DMS53 treated with DMSO at 0.1 percent for 48 hours (cell line): ENCODE results near the gene PRRG3.
"Not testable (repeated sequence)": the region's sequence is repeated elsewhere in the genome, so short reads cannot be mapped to it uniquely, and the experiment has no call there.

Experiments used
- DNase-seq: peaks from one replicate; lab custom pipeline; 2025; ENCODE audit not compliant: unreplicated experiment; lab: John Stamatoyannopoulos, UW

Gene PRRG3

GRCh38 chrX:151694661-151695582 lies at the start of gene PRRG3:
Gene PRRG3 (plus strand): TSS chrX:151695458. CDS start chrX:151698815, 3,357 bp downstream.
- no peak for DNase-seq

GRCh38 chrX:151675121-151675746 lies 20.0 kb upstream of the PRRG3 start:
- no peak for DNase-seq

GRCh38 chrX:151676196-151676595 lies 19.1 kb upstream of the PRRG3 start:
- no peak for DNase-seq

- DNase-seq, result no peak
These were observed 15.4 kb upstream of the PRRG3 start for GRCh38 chrX:151679798-151680402.

- peak; percentile 3 for DNase-seq
These were observed 14.5 kb upstream of the PRRG3 start for GRCh38 chrX:151680805-151681204.

- no peak for DNase-seq
These were observed 7.6 kb upstream of the PRRG3 start for GRCh38 chrX:151687635-151688034.

GRCh38 chrX:151688695-151689094 lies 6.6 kb upstream of the PRRG3 start:
- DNase-seq, result no peak

- no peak for DNase-seq
These were observed 2.4 kb upstream of the PRRG3 start for GRCh38 chrX:151692825-151693224.

GRCh38 chrX:151694121-151694520 lies 1.1 kb upstream of the PRRG3 start:
- no peak for DNase-seq

GRCh38 chrX:151695583-151696340 lies 504 bp downstream of the PRRG3 start:
- no peak for DNase-seq

GRCh38 chrX:151697082-151697481 lies 1.8 kb downstream of the PRRG3 start:
- not testable (repeated sequence) for DNase-seq

GRCh38 chrX:151697522-151697921 lies 2.3 kb downstream of the PRRG3 start:
- no peak for DNase-seq

- DNase-seq, result no peak
These were observed 3.2 kb downstream of the PRRG3 start for GRCh38 chrX:151698485-151698884.

GRCh38 chrX:151699746-151700145 lies 4.5 kb downstream of the PRRG3 start:
- DNase-seq, result no peak

- no peak for DNase-seq
These were observed 5.3 kb downstream of the PRRG3 start for GRCh38 chrX:151700581-151700980.

- no peak for DNase-seq
These were observed 5.8 kb downstream of the PRRG3 start for GRCh38 chrX:151701071-151701470.

- no peak for DNase-seq
These were observed 6.3 kb downstream of the PRRG3 start for GRCh38 chrX:151701531-151701930.

- no peak for DNase-seq
These were observed 6.9 kb downstream of the PRRG3 start for GRCh38 chrX:151702026-151702714.

- DNase-seq, result no peak
These were observed 7.6 kb downstream of the PRRG3 start for GRCh38 chrX:151702741-151703340.

GRCh38 chrX:151703487-151703886 lies 8.2 kb downstream of the PRRG3 start:
- DNase-seq, result no peak
